AG04450 (cell line): ENCODE data around the gene EWSR1. TPM values are rescaled to one million over a fixed set of nuclear protein-coding genes. Genes with fewer than 3 reads are reported as not detected.

Experiments used
- CTCF ChIA-PET: fragments of 300-600, 350-600 bp; formaldehyde crosslinking; extraction: SDS; loops from one replicate; lab custom pipeline; 2022; ENCODE audit warnings: antibody characterized with exemption, inconsistent platforms; lab: Charles Lee
- POLR2A ChIA-PET: fragments of 350-600 bp; formaldehyde crosslinking; extraction: SDS; loops from one replicate; lab custom pipeline; 2021; ENCODE audit warnings: antibody characterized with exemption, inconsistent platforms; lab: Yijun Ruan, JAX
- DNase-seq: peaks from one replicate; pipeline ENCODE4 v3.0.0-alpha.2; 2011; ENCODE audit warnings: low read depth, low spot score
- H3K27ac ChIP-seq: one replicate; pipeline ENCODE4 v1.5.1; 2012; ENCODE audit warnings: low read depth, low read length, control low read depth
- H3K27me3 ChIP-seq: one replicate; pipeline ENCODE4 v1.6.0; 2012; ENCODE audit warnings: low read length; ENCODE audit not compliant: control insufficient read depth, insufficient read depth
- H3K4me3 ChIP-seq: 2 replicates; pipeline ENCODE4 v1.5.1; 2011; ENCODE audit warnings: mild to moderate bottlenecking, low read depth, low read length, control low read depth
- H3K9me3 ChIP-seq: 2 replicates; pipeline ENCODE4 v1.5.1; 2012; ENCODE audit warnings: low read length; ENCODE audit not compliant: control insufficient read depth, insufficient read depth
- polyA plus RNA-seq: library from polyadenylated mRNA; depleted of rRNA; stranded (reverse); fragments of >200 nt; gene quantifications from 2 replicates; pipeline ENCODE4 v1.2.3, GENCODE V29; 2011
- TF ChIP-seq, protein P1 (sequence below): IDR thresholded peaks from 2 replicates; pipeline ENCODE4 v1.5.1; 2011; ENCODE audit warnings: low read depth, low read length, control low read depth, inconsistent platforms

Gene EWSR1
- polyA plus RNA-seq, 1 experiment = 146 TPM

DNA sequence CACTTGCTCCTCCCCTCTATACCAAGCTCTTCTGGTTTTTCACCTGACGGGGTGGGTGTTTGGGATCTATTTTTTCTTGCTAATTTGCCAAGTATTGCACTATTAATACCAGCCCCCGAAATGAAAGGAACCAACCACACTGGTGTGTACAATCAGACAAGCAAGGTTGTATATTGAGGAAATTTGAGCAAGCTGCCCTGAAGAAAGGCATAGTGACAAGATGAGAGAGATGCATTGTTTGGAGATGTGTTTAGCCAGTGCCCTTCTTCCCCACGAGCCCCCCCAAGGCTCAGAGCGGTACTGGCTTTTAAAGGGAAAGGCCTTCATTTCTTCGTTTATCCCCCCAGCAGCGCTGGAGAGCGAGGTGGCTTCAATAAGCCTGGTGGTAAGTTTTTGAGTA lies 23.1 kb downstream of the EWSR1 start:
- H3K27ac ChIP-seq = no peak overlapping the region
- no peak for DNase-seq
- ChIA-PET POLR2A (no interaction called here), CTCF (interaction anchor here (1.4 kb wide), 1 partner anchor 16 kb away, joined by 3 read pairs; the partner anchor contains the start of gene GAS2L1)
- H3K4me3 ChIP-seq = no peak overlapping the region
- H3K27me3 ChIP-seq = no peaks in the 10 kb centered on the region
- TF ChIP-seq, protein P1, sequence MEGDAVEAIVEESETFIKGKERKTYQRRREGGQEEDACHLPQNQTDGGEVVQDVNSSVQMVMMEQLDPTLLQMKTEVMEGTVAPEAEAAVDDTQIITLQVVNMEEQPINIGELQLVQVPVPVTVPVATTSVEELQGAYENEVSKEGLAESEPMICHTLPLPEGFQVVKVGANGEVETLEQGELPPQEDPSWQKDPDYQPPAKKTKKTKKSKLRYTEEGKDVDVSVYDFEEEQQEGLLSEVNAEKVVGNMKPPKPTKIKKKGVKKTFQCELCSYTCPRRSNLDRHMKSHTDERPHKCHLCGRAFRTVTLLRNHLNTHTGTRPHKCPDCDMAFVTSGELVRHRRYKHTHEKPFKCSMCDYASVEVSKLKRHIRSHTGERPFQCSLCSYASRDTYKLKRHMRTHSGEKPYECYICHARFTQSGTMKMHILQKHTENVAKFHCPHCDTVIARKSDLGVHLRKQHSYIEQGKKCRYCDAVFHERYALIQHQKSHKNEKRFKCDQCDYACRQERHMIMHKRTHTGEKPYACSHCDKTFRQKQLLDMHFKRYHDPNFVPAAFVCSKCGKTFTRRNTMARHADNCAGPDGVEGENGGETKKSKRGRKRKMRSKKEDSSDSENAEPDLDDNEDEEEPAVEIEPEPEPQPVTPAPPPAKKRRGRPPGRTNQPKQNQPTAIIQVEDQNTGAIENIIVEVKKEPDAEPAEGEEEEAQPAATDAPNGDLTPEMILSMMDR = no peak
- H3K9me3 ChIP-seq = no peaks in the 10 kb centered on the region

DNA sequence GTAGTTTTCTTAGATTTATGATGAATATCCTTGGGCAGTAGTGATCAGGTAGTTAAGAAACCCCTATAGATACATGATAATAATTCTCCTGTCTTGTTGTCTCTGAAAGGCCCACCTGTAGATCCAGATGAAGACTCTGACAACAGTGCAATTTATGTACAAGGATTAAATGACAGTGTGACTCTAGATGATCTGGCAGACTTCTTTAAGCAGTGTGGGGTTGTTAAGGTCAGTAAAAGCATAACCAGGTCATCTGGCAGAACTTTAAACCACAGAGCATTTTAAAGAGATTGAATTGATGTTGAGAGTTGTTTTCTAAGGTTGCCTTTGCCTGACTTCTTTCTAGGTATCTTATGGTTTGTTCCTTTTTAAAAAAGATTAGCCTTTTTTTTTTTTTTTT lies 24.3 kb downstream of the EWSR1 start:
- Histone ChIP-seq H3K9me3 (no peaks in the 10 kb centered on the region), H3K27me3 (no peaks in the 10 kb centered on the region), H3K27ac (no peak overlapping the region), H3K4me3 (no peak overlapping the region)
- ChIA-PET POLR2A (no interaction called here), CTCF (no interaction called here)
- TF ChIP-seq, protein P1 = no peak
- DNase-seq = no peak

DNA sequence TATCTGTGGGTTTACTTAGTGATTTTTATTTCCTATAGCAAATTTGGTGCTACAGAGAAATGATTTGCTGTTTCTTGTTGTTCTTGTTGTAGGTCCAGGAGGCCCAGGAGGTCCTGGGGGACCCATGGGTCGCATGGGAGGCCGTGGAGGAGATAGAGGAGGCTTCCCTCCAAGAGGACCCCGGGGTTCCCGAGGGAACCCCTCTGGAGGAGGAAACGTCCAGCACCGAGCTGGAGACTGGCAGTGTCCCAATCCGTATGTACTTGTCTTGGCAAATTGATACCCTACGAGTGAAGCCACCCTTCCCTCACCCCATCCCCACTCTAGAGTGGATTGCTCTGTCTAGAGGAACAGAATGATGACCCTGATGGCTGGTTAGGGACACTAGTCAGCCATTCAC lies 30.6 kb downstream of the EWSR1 start:
- H3K27ac ChIP-seq = no peak overlapping the region
- CTCF ChIA-PET = no interaction called here
- TF ChIP-seq, protein P1 = no peak

DNA sequence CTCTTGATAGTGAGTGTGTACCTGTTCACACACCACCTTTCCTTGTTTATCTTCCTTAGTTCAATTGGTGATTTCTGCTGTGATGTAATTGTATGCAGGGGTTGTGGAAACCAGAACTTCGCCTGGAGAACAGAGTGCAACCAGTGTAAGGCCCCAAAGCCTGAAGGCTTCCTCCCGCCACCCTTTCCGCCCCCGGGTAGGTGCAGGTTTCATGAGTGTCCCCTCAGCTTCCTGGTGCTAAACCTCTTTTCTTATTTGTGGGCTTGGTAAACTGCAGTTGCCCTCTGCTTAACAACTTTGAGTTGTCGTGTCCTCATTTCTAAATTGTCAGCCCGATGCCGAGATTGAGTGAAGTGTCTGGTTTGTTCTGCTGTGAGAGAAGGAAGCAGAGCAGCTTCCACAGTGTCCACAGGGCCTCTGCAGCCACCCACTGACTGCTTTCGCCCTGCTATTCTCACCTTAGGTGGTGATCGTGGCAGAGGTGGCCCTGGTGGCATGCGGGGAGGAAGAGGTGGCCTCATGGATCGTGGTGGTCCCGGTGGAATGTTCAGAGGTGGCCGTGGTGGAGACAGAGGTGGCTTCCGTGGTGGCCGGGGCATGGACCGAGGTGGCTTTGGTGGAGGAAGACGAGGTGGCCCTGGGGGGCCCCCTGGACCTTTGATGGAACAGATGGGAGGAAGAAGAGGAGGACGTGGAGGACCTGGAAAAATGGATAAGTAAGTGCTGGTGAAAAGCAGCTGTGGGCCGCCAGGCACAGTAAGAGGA lies 31.2 kb downstream of the EWSR1 start:
- H3K4me3 ChIP-seq = no peak overlapping the region
- no peak overlapping the region for H3K27ac ChIP-seq
- no peak for DNase-seq
- H3K9me3 ChIP-seq = no peaks in the 10 kb centered on the region
- no peaks in the 10 kb centered on the region for H3K27me3 ChIP-seq
- CTCF ChIA-PET = no interaction called here
- POLR2A ChIA-PET = interaction anchor here (0.7 to 1.1 kb wide), 2 partner anchors 17 to 27 kb away, joined by 3 to 4 read pairs; no protein-coding TSS in a partner anchor
- TF ChIP-seq, protein P1 = no peak

More for the DNA sequence above, 30.6 kb downstream of the EWSR1 start:
- H3K27me3 ChIP-seq = no peaks in the 10 kb centered on the region
- no peak for DNase-seq
- H3K4me3 ChIP-seq = no peak overlapping the region
- no peaks in the 10 kb centered on the region for H3K9me3 ChIP-seq
- POLR2A ChIA-PET = interaction anchor here (1.1 kb wide), 1 partner anchor 26 kb away, joined by 3 read pairs; no protein-coding TSS in a partner anchor

DNA sequence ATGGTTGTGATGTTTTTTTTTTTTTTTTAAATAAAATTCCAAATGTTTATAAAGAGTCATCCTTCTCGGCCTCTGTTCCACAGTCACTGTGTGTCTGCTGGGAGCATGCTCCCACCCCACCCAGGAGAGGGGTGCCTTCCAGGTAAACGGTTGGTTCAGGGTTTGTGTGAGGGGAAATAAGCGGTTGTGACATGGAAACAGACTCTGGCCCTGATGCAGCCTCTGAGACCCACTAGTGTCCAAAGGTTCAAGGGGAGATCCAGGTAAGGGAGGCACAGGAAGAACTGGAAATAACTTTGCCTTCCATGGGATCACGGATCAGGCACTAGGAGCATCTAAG lies 32.4 kb downstream of the EWSR1 start:
- no peaks in the 10 kb centered on the region for H3K9me3 ChIP-seq
- CTCF ChIA-PET = no interaction called here
- no peak for DNase-seq

More for the DNA sequence above, 32.4 kb downstream of the EWSR1 start:
- POLR2A ChIA-PET = no interaction called here
- H3K27me3 ChIP-seq = no peaks in the 10 kb centered on the region
- no peak overlapping the region for H3K4me3 ChIP-seq
- no peak overlapping the region for H3K27ac ChIP-seq
- TF ChIP-seq, protein P1 = no peak
